GM12875 (cell line): Measurements from ENCODE around the gene HIVEP2.

Experiments
- H3K4me3 ChIP-seq: one replicate; pipeline ENCODE4 v1.5.1; 2011; ENCODE audit warnings: low read depth, low read length, control low read depth
- CTCF ChIP-seq: IDR thresholded peaks from 2 replicates; pipeline ENCODE4 v1.5.1; 2011; ENCODE audit warnings: low read depth, mild to moderate bottlenecking, control low read depth, inconsistent platforms, low read length, moderate library complexity, borderline replicate concordance; ENCODE audit not compliant: insufficient read depth

Gene HIVEP2

GRCh38 chr6:142968601-142969000, 23.6 kb upstream of the HIVEP2 start:
- no peak for TF ChIP-seq CTCF
- H3K4me3 ChIP-seq = no peak overlapping the region

- no peak overlapping the region for H3K4me3 ChIP-seq
- TF ChIP-seq CTCF = no peak
These were observed 21.3 kb upstream of the HIVEP2 start for GRCh38 chr6:142966294-142966693.

GRCh38 chr6:142965164-142965563, 20.2 kb upstream of the HIVEP2 start:
- TF ChIP-seq CTCF = no peak
- H3K4me3 ChIP-seq = no peak overlapping the region

- H3K4me3 ChIP-seq = no peak overlapping the region
- no peak for TF ChIP-seq CTCF
These were observed 15.1 kb upstream of the HIVEP2 start for GRCh38 chr6:142960098-142960497.

GRCh38 chr6:142958343-142958742, 13.4 kb upstream of the HIVEP2 start:
- H3K4me3 ChIP-seq = no peak overlapping the region
- no peak for TF ChIP-seq CTCF

- H3K4me3 ChIP-seq = no peak overlapping the region
- TF ChIP-seq CTCF = no peak
These were observed 11.8 kb upstream of the HIVEP2 start for GRCh38 chr6:142956726-142957125.

GRCh38 chr6:142954844-142955243, 9.9 kb upstream of the HIVEP2 start:
- no peak for TF ChIP-seq CTCF
- H3K4me3 ChIP-seq = no peak overlapping the region
